ENCODE data around the gene CREG2. TPM values are rescaled to one million over a fixed set of nuclear protein-coding genes. Genes with fewer than 3 reads are reported as not detected.

The CREG2 gene
- total RNA-seq, 4 donors from 2014 or later, result not detected

DNA sequence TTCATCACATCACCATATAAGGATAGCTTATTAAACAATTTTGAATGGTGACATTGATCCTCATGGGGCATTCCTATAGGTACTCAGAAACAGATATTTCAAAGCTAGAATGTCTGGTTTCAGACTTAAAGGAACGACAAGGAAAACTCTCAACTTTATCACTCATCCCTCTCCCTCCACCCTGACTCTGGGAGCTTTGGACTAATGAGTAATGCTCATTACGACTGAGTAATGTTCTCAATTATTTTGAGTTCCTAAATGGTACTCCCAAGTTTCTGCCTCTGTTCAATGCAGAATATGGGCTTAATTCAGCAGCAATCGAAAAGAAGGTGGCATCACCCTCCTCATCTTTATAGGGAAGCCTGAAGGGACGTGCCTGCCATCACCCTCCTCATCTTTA, 44.2 kb upstream of the CREG2 start:
- intact Hi-C loops (cut with DNase I; ENCODE audit: low total_unique reads), result no loop called here
- Histone ChIP-seq H3K4me3 (no peak overlapping the region), H3K27me3 (no peaks in the 10 kb centered on the region), H3K27ac (no peak overlapping the region), H3K36me3 (no peaks in the 10 kb centered on the region), H3K4me1 (peaks cover 9 to 11% of the 10 kb centered on the region in 2 donors), H3K9me3 (no peaks in the 10 kb centered on the region)
- ATAC-seq (no peak), DNase-seq (no peak)
- in situ Hi-C loops (cut with MboI; ENCODE audit: low sequenced_read_pairs in 4 of 4), result no loop called here
- TF ChIP-seq POLR2A (IDR thresholded peaks at IDR 0.05), result no peak
- TF ChIP-seq, protein P1, sequence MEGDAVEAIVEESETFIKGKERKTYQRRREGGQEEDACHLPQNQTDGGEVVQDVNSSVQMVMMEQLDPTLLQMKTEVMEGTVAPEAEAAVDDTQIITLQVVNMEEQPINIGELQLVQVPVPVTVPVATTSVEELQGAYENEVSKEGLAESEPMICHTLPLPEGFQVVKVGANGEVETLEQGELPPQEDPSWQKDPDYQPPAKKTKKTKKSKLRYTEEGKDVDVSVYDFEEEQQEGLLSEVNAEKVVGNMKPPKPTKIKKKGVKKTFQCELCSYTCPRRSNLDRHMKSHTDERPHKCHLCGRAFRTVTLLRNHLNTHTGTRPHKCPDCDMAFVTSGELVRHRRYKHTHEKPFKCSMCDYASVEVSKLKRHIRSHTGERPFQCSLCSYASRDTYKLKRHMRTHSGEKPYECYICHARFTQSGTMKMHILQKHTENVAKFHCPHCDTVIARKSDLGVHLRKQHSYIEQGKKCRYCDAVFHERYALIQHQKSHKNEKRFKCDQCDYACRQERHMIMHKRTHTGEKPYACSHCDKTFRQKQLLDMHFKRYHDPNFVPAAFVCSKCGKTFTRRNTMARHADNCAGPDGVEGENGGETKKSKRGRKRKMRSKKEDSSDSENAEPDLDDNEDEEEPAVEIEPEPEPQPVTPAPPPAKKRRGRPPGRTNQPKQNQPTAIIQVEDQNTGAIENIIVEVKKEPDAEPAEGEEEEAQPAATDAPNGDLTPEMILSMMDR (IDR thresholded peaks at IDR 0.05 in 4 of 5, conservative IDR thresholded peaks at IDR 0.05 in 1 of 5), result no peak

DNA sequence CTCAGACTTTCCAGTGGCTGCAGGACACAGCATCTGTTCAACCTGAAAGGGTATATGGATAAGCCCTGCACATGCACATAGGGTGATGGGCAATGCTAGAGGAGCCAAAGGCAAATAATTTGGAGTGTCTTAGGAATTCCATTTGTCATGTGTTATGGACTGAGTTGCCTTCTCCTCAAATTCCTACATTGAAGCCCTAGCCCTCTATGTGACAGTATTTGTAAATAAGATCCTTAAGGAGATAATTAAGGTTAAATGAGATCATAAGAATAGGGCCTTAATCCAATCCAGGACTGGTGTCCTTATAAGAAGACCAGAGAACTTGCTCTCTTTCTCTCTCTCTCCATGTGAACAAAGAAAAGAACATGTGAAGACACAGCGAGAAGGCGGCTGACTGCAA, 42.9 kb upstream of the CREG2 start:
- no peaks in the 10 kb centered on the region for H3K36me3 ChIP-seq
- no peak overlapping the region for H3K27ac ChIP-seq
- no peak for ATAC-seq
- TF ChIP-seq, protein P1 (IDR thresholded peaks at IDR 0.05 in 4 of 5, conservative IDR thresholded peaks at IDR 0.05 in 1 of 5), result no peak
- TF ChIP-seq POLR2A (IDR thresholded peaks at IDR 0.05), result no peak
- no peak overlapping the region for H3K4me3 ChIP-seq
- no peak for DNase-seq
- peaks cover 9 to 11% of the 10 kb centered on the region in 2 donors for H3K4me1 ChIP-seq
- no peaks in the 10 kb centered on the region for H3K27me3 ChIP-seq
- no peaks in the 10 kb centered on the region for H3K9me3 ChIP-seq
- intact Hi-C loops (cut with DNase I; ENCODE audit: low total_unique reads), result no loop called here
- in situ Hi-C loops (cut with MboI; ENCODE audit: low sequenced_read_pairs in 4 of 4), result no loop called here

DNA sequence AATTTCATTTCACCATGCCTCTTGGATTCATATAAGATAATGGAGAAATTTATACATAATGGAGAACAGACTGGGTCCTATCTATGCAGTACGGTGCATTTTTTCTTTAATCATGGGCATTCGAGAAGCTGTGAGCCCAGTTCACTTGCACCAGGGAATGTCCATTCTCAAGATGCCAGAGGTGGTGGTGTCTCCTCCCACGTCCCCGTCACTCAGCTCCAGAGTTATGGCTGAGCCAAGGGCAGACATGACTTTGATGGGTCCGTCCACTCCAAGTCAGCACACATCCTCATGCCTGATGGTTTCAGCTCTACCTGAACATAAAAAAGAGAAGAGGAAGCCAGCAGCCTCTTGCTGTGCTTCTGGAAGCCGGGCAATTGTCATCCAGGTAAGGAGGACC, 42.1 kb upstream of the CREG2 start:
- H3K27ac ChIP-seq, result no peak overlapping the region
- no peaks in the 10 kb centered on the region for H3K36me3 ChIP-seq
- in situ Hi-C loops (cut with MboI; ENCODE audit: low sequenced_read_pairs in 4 of 4) (loop anchor here in 1 of 4 donors (10.0 kb wide), 1 partner anchor 415 kb away; no protein-coding TSS in a partner anchor), intact Hi-C loops (cut with DNase I; ENCODE audit: low total_unique reads) (no loop called here)
- no peak overlapping the region for H3K4me3 ChIP-seq
- peaks cover 9 to 11% of the 10 kb centered on the region in 2 donors for H3K4me1 ChIP-seq
- DNase-seq (no peak), ATAC-seq (no peak)
- TF ChIP-seq, protein P1 (IDR thresholded peaks at IDR 0.05 in 4 of 5, conservative IDR thresholded peaks at IDR 0.05 in 1 of 5), result no peak
- TF ChIP-seq POLR2A (IDR thresholded peaks at IDR 0.05), result no peak
- no peaks in the 10 kb centered on the region for H3K9me3 ChIP-seq
- H3K27me3 ChIP-seq, result no peaks in the 10 kb centered on the region

DNA sequence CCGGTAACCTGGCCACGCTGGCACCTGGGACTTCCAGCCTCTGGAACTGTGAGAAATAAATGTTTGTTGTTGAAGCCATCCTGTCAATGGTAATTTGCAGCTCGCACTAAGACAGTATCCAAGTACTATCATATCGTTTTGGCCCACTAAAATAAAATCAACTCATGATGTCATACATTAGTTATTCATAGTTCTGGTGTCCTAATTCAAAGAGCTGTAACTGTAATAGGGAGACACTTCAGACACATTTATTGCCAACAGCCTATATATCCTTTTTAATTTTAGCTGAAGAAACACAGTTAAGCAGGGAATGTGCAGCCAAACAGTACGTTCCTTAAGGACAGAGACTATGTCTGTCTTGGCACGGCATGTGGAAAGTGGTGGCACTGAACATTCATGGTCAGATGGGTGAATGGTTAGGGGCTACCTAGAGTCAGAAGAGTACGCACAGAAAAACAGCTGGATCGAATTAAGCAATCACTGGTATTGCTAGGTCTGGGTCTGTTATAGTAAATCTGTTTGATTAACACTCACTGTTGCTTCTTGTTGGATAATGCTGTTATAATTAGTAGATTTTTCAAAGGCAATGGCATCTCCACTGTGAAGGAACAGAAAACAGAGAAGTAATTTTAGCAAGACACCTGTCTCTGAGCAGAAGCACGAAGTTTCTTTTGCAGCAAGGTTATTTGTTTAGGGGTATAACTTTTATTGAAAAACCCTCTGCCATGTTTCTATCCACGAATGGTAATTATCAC, 41.3 kb upstream of the CREG2 start:
- no peaks in the 10 kb centered on the region for H3K36me3 ChIP-seq
- peak; percentile 16 to 27 for ATAC-seq

More for the DNA sequence above, 41.3 kb upstream of the CREG2 start:
- in situ Hi-C loops (cut with MboI; ENCODE audit: low sequenced_read_pairs in 4 of 4), result loop anchor here in 1 of 4 donors (10.0 kb wide), 1 partner anchor 416 kb away; no protein-coding TSS in a partner anchor
- Histone ChIP-seq H3K27me3 (no peaks in the 10 kb centered on the region), H3K4me3 (no peak overlapping the region), H3K4me1 (peaks cover 9 to 11% of the 10 kb centered on the region in 2 donors), H3K9me3 (no peaks in the 10 kb centered on the region), H3K27ac (peak overlapping the region in 2 of 4 donors; percentile 27 to 50)
- intact Hi-C loops (cut with DNase I; ENCODE audit: low total_unique reads), result no loop called here
- no peak for DNase-seq
- TF ChIP-seq, protein P1 (IDR thresholded peaks at IDR 0.05 in 4 of 5, conservative IDR thresholded peaks at IDR 0.05 in 1 of 5), result no peak
- TF ChIP-seq POLR2A (IDR thresholded peaks at IDR 0.05), result no peak

Measured in gastrocnemius medialis (tissue), 4 donors.